Stimulated activated CD4-positive, alpha-beta T cell treated with anti-CD3 and anti-CD28 coated beads, Interleukin-15, amount 100 ng/mL, for 24 hours (primary cell): ENCODE measurements around the gene OR2H2.

Experiments
- DNase-seq: peaks from one replicate; pipeline ENCODE4 v3.0.0-alpha.2; 2020

Gene OR2H2

GRCh38 chr6:29631209-29631810, 46.4 kb downstream of the OR2H2 start:
- DNase-seq, result no peak

GRCh38 chr6:29631860-29632731, 47.2 kb downstream of the OR2H2 start:
- DNase-seq, result peak; percentile 68

GRCh38 chr6:29632789-29633533, 48.0 kb downstream of the OR2H2 start, which contains the start of gene GABBR1:
GABBR1 (minus strand) TSS chr6:29633183; CDS start chr6:29632385, 798 bp downstream.
- DNase-seq, result peak; percentile 85

- DNase-seq, result no peak
These were observed 48.6 kb downstream of the OR2H2 start for GRCh38 chr6:29633534-29633905.

- DNase-seq, result no peak
These were observed 52.3 kb downstream of the OR2H2 start for GRCh38 chr6:29637247-29637646.
